CD4-positive, alpha-beta T cell treated with Interleukin-1 beta for 1 hour (primary cell): ENCODE results near the gene RPL18A.

Experiments used
- DNase-seq, 2 donors: peaks; one replicate each; pipeline ENCODE4 v3.0.0-alpha.2; 2020 to 2022

The RPL18A gene

GRCh38 chr19:17841810-17842662 is 17.7 kb upstream of the RPL18A start:
- DNase-seq = peak; percentile 50 to 53

DNA sequence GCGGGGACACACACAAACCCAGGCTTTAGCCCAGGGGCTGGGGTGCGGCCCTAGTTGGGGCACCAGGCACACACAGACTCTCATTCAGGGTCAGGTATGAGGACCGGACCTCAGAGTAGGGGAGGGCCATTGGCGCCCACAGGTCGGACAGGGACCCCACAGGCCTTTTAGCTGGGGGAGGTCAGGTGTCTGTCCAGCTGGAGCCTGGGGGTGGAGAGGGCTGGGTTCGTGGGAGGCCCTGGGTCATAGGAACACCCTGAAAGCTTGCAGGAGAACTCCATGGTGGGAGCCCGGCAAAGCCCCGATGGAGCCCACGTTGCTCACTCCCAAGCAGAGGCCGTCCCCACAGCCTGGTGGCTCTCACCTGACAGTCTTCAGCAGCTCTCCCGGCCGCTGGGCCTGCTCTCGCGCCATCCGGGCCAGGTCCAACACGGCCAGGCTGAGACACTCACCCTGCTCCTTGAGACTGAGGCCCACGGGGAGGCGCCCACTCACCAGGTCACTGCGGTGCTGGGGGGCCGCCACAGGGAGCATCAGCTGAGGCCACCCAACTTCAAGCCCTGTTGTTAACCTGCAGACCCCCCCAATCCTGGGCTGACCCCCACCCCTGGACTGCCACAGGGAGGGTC is 16.9 kb upstream of the RPL18A start:
- no peak for DNase-seq

DNA sequence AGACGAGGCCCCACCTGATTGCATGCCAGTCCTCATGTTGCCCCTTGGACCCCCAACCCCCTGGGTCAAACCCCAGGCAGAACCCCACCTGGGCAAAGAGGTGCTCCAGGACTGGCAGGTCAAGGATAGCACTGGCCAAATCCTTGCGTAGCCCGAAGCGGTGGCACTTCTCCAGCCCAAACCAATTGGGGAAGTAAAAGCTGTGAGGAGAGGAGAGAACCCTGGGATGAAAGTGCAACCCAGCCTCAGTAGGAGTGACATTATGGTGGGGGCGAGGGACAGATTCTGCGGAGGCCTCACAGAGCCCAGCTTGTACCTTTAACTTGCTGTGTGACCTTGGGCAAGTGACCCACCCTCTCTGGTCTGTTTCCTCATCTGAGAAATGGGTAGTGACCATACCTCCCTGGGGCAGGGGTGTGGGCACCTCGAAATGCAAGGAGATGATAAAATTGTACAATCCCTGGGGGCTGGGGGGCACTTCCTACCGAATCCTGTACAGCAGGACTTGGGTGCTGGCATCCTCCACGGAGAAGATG is 16.4 kb upstream of the RPL18A start:
- no peak for DNase-seq

DNA sequence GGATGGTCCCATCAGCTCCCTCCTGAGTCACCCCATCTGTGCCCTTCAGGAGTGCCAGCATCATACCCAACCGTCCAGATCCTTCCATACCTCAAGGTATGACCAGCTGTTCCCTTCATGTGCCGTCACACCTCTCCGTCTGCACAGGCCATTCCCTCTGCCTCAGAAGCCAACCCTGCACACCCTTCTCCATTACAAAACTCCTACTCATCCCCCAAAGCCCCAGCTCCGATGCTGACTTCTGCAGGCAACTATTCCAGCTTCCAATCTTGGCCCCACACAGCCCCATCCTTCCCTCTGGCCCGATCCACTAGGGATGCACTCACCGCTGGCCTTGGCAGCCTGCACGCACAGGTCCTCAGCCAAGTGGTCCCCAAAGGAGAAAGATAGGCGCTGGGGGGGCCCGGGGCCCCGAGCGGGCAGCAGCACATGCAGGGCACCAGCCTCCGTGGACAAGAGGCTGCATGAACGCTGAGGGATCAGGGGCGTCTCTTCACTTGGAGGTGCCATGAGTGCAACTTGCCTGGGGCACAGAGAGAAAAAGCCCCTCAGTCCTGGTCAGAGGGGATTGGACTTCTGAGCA is 15.7 kb upstream of the RPL18A start:
- no peak for DNase-seq

DNA sequence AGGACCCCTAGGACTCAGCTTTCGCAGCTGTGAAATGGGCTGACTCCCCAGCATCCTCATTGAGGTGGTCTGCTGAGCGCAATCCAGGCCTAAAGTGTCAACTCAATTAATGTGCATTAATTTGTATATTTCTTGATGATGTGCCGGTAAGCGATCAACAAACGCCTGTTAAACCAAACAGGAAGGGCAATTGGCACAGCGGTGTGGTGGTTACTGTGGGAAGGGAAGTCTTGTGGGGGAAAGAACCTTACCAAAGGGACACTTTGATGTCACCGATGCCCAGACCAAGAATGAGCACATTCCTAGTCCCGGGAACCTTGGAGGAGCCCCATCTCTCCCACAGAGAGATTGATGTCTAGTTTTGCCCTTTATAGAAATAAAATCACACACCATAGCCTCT is 13.6 kb upstream of the RPL18A start:
- DNase-seq = peak; percentile 39 to 70

- DNase-seq = peak; percentile 86 to 88
Measured at GRCh38 chr19:17847538-17848366, 12.0 kb upstream of the RPL18A start, which contains the start of gene JAK3. Gene JAK3 (minus strand): TSS chr19:17847982. CDS start chr19:17844417, 3,565 bp downstream.

DNA sequence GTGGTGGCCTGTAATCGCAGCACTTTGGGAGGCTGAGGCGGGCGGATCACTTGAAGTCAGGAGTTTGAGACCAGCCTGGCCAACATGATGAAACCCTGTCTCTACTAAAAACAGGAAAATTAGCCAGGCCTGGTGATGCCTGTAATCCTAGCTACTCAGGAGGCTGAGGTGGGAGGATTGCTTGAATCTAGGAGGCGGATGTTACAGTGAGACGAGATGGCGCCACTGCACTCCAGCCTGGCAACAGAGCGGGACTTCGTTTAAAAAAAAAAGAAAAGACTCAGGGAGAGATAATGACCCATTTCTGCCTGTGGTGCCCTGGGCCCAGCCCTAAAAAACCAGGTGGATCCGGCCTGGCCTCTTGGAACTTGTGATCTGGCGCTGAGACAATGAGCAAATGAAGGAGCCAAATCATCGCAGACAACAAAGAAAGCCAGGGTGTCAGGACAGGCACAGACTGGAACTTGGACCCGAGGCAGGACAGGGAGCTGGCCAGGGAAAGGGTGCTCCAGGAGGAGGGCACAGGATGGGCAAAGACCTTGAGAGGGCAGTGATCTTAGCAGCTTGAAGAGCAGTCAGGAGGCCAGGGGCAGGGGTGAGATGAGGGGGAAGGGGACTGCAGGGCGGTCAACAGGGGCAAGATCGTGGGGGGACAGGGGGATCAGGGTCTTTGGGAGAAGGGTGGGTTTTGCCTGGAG is 11.0 kb upstream of the RPL18A start:
- no peak for DNase-seq

- no peak for DNase-seq
Measured at GRCh38 chr19:17854061-17854460, 5.6 kb upstream of the RPL18A start.

- DNase-seq = peak; percentile 85 to 89
Measured at GRCh38 chr19:17855280-17856152, 4.2 kb upstream of the RPL18A start.

DNA sequence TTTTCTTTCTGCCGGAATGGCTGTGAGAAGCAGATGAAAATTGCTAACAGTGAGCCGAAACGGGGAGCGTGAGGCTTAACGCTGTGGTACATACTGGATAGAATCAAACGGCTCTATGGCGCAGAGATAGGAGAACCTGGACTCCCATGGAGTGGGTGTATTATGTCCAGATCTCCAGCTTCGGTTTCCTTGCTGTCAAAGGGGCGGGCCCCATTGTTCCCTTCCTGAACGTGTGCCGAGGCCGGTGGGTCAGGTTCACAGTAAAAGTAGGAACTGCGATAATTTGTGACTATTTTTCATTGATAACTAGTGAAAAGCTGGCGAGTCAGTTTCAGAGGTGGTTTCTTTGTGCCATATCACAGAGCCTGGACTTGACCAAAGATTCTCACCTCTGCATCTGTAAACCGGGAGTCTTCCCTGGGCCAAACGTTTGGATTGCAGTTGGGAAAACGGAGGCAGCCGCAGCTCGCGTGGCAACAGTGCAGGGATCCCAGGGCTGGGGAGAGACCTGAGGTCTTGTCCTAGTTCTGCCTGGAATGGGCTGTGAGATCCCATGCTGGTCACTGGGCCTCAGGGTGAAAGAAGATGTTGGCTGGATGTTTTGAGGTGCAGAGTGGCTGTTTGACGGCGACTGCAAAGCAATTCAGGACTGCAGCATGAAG is 752 bp downstream of the RPL18A start:
- no peak for DNase-seq

- DNase-seq = no peak
Measured at GRCh38 chr19:17860993-17861360, 1.3 kb downstream of the RPL18A start.

DNA sequence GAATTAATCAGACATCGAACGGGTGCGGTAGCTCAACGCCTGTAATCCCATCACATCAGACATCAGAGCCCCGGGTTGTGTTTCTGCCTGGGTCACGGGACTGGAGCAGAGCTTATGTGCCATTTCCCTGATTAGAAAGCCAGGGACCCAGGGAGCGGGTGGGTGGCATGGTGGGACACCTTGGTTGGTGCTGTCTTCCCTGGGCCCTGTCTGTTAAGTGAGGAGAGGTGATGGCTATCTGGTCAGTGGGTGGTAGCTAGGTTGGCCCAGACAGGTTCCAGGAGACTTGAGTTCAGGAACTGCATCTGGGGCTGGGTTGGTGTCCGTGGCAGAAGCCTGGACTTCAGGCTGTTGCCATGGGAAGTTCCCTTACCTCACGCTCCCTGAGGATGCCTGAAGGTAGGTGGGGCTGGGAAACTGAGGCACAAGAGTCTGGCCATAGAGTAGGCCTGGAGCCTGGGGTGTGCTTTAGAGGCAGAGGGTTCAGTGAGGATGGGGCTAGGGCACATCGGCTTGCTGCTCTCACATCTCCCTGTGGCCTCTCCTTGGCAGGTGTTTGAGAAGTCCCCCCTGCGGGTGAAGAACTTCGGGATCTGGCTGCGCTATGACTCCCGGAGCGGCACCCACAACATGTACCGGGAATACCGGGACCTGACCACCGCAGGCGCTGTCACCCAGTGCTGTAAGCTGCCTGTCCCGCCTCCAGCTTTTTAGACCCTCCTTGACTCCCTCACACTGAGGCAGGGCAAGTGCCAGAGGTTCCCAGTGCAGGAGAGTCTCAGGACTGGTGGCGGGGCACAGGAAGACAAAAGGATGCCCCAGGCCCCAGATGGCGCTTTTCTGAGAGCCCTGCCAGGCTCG is 2.1 kb downstream of the RPL18A start:
- DNase-seq = no peak

DNA sequence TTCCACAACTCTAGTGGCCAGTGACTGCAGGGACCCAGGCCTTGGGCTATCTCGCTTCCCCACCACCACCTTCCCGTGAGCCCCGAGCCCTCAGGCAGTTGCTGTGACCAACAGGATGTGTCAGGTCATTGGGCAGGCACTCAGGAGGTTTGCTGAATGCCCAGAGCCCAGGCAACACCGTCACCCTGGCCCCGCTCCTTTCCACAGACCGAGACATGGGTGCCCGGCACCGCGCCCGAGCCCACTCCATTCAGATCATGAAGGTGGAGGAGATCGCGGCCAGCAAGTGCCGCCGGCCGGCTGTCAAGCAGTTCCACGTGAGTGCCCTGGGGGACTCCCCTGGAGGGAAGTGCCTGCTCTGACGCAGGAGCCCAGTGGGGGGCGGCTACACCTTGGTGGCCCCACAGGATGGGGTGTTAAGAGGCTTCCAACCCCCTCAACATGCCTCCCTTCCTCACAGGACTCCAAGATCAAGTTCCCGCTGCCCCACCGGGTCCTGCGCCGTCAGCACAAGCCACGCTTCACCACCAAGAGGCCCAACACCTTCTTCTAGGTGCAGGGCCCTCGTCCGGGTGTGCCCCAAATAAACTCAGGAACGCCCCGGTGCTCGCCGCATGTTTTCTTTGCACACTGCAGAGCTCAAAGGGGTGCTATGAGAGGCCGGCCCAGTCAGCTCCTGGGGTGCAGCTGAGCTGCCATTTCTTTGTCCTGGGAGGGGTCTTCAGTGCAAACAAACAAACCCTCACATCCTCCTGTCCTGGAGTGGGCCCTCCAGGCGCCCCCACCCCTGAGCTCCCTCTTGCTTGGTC is 3.2 kb downstream of the RPL18A start:
- peak in 1 of 2 donors; percentile 43 for DNase-seq

- DNase-seq = no peak
Measured at GRCh38 chr19:17863520-17864182, 3.9 kb downstream of the RPL18A start.

GRCh38 chr19:17865364-17866311 is 5.9 kb downstream of the RPL18A start:
- DNase-seq = no peak

DNA sequence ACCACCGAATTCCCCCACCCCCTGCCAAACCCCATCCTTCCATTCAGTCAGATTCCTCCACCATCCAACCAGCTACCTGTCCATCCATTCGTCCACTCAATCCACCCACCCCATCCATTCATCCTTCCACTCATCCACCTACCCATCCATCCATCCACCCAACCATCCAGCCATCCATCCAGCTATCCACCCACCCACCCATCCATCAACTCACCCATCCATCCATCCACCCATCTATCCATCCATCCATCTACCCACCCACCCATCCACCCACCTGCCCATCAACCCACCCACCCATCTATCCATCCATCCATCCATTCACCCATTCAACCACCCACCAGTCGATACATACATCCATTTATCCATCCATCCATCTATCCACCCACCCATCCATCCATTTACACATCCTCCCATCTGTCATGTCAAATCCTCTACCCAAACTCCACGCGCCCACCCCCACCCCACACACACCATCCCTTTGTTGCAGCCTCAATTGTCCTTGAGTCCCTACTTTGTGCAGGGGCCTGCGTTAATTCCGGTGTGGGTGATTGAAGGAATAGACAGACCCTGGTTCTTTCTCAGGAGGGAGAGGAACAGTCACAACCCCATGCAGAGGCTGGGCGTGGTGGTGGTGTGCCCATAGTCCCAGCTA is 6.7 kb downstream of the RPL18A start:
- DNase-seq = no peak
